D721Med (cell line): ENCODE measurements around the gene USP34.

Experiments
- DNase-seq: peaks from one replicate; pipeline ENCODE4 v3.0.0; 2011; ENCODE audit warnings: low spot score; ENCODE audit not compliant: insufficient read length
- FAIRE-seq: peaks from 2 replicates; lab custom pipeline; 2011; peaks lifted over from hg19 to GRCh38; lab: Jason Lieb, UNC
- TF ChIP-seq, protein P1 (sequence below): IDR thresholded peaks from 2 replicates; pipeline ENCODE4 v1.5.1; 2012; ENCODE audit warnings: mild to moderate bottlenecking, control low read depth; ENCODE audit not compliant: insufficient read depth; ENCODE audit errors: missing control alignments

Gene USP34

DNA sequence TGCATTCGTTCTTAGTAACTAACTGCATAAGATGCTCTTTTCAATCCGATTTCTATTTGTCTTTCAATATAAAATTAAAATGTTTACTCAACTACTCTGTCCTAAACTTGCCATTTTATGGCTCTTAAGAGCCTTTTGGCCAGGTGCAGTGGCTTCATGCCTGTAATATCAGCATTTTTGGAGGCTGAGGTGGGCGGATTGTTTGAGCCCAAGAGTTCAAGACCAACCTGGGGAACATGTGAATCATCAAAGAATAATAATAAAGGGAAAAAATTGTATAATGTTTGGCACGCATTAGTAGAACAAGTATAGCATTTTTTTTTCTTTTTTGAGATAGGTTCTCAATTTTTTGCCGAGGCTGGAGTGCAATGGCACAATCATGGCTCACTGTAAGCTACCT is 216.4 kb downstream of the USP34 start:
- no peak for FAIRE-seq
- DNase-seq, result no peak
- TF ChIP-seq, protein P1, sequence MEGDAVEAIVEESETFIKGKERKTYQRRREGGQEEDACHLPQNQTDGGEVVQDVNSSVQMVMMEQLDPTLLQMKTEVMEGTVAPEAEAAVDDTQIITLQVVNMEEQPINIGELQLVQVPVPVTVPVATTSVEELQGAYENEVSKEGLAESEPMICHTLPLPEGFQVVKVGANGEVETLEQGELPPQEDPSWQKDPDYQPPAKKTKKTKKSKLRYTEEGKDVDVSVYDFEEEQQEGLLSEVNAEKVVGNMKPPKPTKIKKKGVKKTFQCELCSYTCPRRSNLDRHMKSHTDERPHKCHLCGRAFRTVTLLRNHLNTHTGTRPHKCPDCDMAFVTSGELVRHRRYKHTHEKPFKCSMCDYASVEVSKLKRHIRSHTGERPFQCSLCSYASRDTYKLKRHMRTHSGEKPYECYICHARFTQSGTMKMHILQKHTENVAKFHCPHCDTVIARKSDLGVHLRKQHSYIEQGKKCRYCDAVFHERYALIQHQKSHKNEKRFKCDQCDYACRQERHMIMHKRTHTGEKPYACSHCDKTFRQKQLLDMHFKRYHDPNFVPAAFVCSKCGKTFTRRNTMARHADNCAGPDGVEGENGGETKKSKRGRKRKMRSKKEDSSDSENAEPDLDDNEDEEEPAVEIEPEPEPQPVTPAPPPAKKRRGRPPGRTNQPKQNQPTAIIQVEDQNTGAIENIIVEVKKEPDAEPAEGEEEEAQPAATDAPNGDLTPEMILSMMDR, result no peak

GRCh38 chr2:61253136-61253535 is 217.8 kb downstream of the USP34 start:
- no peak for DNase-seq
- FAIRE-seq, result no peak
- TF ChIP-seq, protein P1, result no peak

- TF ChIP-seq, protein P1, result no peak
- no peak for FAIRE-seq
- DNase-seq, result no peak
These were observed 218.9 kb downstream of the USP34 start for GRCh38 chr2:61252031-61252430.

DNA sequence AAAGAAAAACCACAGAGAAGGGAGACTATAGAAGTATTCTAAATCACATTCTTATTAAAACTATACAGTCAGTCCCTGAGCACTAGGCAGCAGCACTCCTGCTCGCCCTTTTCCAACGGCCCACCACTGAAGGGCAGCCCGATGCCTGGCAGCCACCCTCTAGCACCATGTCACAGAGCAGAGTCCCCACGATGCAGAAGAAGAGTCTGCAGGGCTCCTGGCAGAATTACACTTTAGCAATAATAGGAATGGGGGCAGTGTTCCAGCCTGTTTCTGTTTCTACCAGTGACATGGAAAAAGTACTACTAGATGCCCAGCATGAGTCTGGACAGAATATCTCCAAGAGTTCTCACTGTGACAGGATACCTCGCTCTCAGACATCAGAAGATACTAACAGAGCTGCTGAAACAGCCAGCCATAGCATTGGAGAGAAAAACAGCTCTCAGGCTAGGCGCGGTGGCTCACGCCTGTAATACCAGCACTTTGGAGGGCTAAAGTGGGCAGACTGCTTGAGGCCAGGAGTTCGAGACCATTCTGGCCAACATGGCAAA is 221.3 kb downstream of the USP34 start:
- no peak for DNase-seq
- FAIRE-seq, result no peak
- TF ChIP-seq, protein P1, result no peak

DNA sequence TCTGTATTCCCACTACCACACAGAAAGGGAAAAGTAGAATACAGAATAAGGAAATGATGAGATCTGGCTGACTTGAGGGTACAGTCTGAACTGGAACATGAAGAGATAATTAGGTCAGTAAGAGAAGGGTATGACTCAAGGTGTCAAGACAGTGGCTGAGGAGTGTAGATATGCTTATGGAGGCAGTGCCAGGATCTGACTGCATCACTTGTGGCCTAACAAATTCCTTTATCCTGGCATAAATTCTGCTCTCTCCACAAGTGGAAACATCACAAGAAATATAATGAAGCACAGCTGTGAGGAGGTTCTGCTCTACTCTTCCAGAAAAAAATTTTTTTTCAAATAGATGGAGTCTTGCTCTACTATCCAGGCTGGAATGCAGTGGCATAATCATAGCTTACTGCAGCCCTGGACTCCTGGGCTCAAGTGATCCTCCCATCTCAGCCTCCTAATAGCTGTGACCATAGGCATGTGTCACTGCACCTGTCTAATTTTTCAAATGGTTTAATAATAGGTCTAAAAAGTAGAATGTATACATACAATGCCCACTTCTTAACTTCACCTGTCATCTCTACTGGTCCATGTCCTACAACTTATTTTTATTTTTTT is 223.6 kb downstream of the USP34 start:
- no peak for FAIRE-seq

DNA sequence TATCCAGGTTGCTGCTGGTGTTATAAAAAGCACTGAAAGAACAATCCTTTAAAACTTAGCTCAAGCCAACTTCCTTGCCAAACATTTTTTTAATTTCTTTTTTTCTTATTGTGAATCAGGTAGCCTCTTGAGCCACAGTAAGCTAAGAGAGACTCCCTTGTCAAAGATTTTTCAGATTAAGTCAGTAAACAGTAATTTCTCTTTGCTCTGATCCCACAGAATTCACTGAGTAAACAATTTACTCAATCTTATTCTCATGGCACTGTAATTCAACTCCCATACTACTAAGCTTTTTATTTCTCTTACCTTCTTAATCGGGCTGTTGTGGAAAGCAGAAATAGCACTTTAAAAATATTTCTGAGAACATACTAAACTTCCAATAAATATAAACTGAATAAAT is 226.2 kb downstream of the USP34 start:
- no peak for FAIRE-seq
- TF ChIP-seq, protein P1, result no peak
- DNase-seq, result no peak

More for the DNA sequence above, 223.6 kb downstream of the USP34 start:
- no peak for DNase-seq
- TF ChIP-seq, protein P1, result no peak

DNA sequence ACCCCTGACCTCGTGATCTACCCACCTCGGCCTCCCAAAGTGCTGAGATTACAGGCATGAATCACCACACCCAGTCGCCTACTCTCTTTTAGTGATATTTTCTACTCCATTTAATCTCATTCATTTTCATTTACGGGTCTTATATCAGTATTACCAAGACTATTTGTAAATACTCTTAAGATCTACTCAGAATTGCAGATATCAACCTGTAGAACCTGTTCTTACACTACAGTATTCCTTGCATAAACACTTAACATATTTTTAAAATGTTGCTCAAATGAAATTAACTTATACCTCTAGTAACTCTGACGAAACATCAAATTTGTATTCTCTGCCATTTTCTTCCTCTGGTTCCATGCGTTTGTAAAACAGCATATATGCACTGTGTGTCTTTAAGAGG is 229.6 kb downstream of the USP34 start:
- TF ChIP-seq, protein P1, result no peak
- no peak for FAIRE-seq
- DNase-seq, result no peak
